Stimulated activated CD8-positive, alpha-beta memory T cell treated with anti-CD3 and anti-CD28 coated beads, Interleukin-4, amount 100 ng/mL, for 48 hours (primary cell): Measurements from ENCODE around the gene MFSD6L.

Experiments used
- DNase-seq: peaks from one replicate; pipeline ENCODE4 v3.0.0-alpha.2; 2020

The MFSD6L gene

GRCh38 chr17:8791248-8791909 is 7.8 kb downstream of the MFSD6L start:
- no peak for DNase-seq

- DNase-seq: no peak
Observed at GRCh38 chr17:8789743-8790142, 9.4 kb downstream of the MFSD6L start.

- no peak for DNase-seq
Observed at GRCh38 chr17:8788998-8789397, 10.2 kb downstream of the MFSD6L start.

GRCh38 chr17:8785547-8786413 is 13.4 kb downstream of the MFSD6L start:
- DNase-seq: peak; percentile 88

GRCh38 chr17:8782176-8782575 is 17.0 kb downstream of the MFSD6L start:
- no peak for DNase-seq

GRCh38 chr17:8781776-8782175 is 17.4 kb downstream of the MFSD6L start:
- DNase-seq: no peak

- no peak for DNase-seq
Observed at GRCh38 chr17:8776881-8777280, 22.3 kb downstream of the MFSD6L start.

GRCh38 chr17:8776248-8776647 is 22.9 kb downstream of the MFSD6L start:
- DNase-seq: no peak

- no peak for DNase-seq
Observed at GRCh38 chr17:8766731-8767130, 32.4 kb downstream of the MFSD6L start.

GRCh38 chr17:8762012-8762411 is 37.2 kb downstream of the MFSD6L start:
- no peak for DNase-seq

- DNase-seq: no peak
Observed at GRCh38 chr17:8758137-8758596, 41.0 kb downstream of the MFSD6L start, which contains the start of gene SPDYE4. TSS of gene SPDYE4 (minus strand) at chr17:8758546. CDS start at chr17:8758382, 164 bp downstream.

- no peak for DNase-seq
Observed at GRCh38 chr17:8757189-8757588, 42.0 kb downstream of the MFSD6L start.

GRCh38 chr17:8755590-8756255 is 43.4 kb downstream of the MFSD6L start:
- no peak for DNase-seq

GRCh38 chr17:8754890-8755289 is 44.3 kb downstream of the MFSD6L start:
- DNase-seq: no peak

- no peak for DNase-seq
Observed at GRCh38 chr17:8753976-8754440, 45.2 kb downstream of the MFSD6L start.

GRCh38 chr17:8753136-8753975 is 45.8 kb downstream of the MFSD6L start:
- DNase-seq: no peak

- no peak for DNase-seq
Observed at GRCh38 chr17:8749616-8750015, 49.5 kb downstream of the MFSD6L start.

- DNase-seq: peak; percentile 27
Observed at GRCh38 chr17:8747742-8748141, 51.4 kb downstream of the MFSD6L start.
